H1 (cell line): ENCODE data around the gene PQBP1. TPM values are rescaled to one million over a fixed set of nuclear protein-coding genes. Genes with fewer than 3 reads are reported as not detected.

ENCODE experiments used
- CHD1 ChIP-seq: IDR thresholded peaks from 2 replicates; pipeline ENCODE4 v1.6.1; 2012; ENCODE audit warnings: low read depth, low read length, improper control_type of control experiment
- CHD7 ChIP-seq: fragments of 300-600 bp; sonication (generic); IDR thresholded peaks from 2 replicates; pipeline ENCODE4 v1.7.1; 2012; ENCODE audit warnings: low read length, moderate library complexity, mild to moderate bottlenecking, inconsistent platforms; ENCODE audit not compliant: insufficient replicate concordance
- E2F6 ChIP-seq: IDR thresholded peaks from 2 replicates; pipeline ENCODE4 v1.6.1; 2012; ENCODE audit warnings: inconsistent platforms
- SIX5 ChIP-seq: IDR thresholded peaks from 2 replicates; pipeline ENCODE4 v1.6.1; 2011; ENCODE audit warnings: mild to moderate bottlenecking, low read depth, low read length
- TCF12 ChIP-seq: IDR thresholded peaks from 2 replicates; pipeline ENCODE4 v1.6.1; 2011; ENCODE audit warnings: low read depth, mild to moderate bottlenecking, low read length
- YY1 ChIP-seq: IDR thresholded peaks from 2 replicates; pipeline ENCODE4 v1.6.1; 2011; ENCODE audit warnings: low read depth, mild to moderate bottlenecking, low read length
- polyA plus RNA-seq, 7 experiments: library from polyadenylated mRNA; depleted of rRNA in 3 of 7; stranded (reverse) in 5 of 7; unstranded in 2 of 7; fragments of >200 nt in 5 of 7; fragments of 200-250 nt in 2 of 7; gene quantifications; 1 replicate in 5 of 7; 2 replicates in 1 of 7; 4 replicates in 1 of 7; pipeline versions ENCODE4 v1.2.1 to v1.2.3, GENCODE V29; 2011 to 2013; ENCODE audit warnings: missing spikeins in 2 of 7, mixed read lengths in 2 of 7
- total RNA-seq: library from RNA; stranded (reverse); fragmentation: NEBNext Ultra II Directional; extraction: Animal tissue kit (Norgen Biotek cat#: 25700); gene quantifications from 2 replicates; pipeline ENCODE4 v1.2.1, GENCODE V29; 2021

The PQBP1 gene
- total and polyA plus RNA-seq, 2 of the 8 experiments (the other 6 are each of a cell fraction or from before 2014, with no cell fraction given) = 91.7 to 95.9 TPM

- TF ChIP-seq CHD7 (no peak), YY1 (no peak), SIX5 (no peak), TCF12 (no peak), CHD1 (no peak), E2F6 (no peak)
These were observed 7.3 kb upstream of the PQBP1 start (continued) for GRCh38 chrX:48890296-48890925.
